ENCODE measurements around the gene TEX264. TPM values are rescaled to one million over a fixed set of nuclear protein-coding genes. Genes with fewer than 3 reads are reported as not detected.

The TEX264 gene
- polyA plus RNA-seq, 3 donors: 58.3 to 108 (median 80.8) TPM

DNA sequence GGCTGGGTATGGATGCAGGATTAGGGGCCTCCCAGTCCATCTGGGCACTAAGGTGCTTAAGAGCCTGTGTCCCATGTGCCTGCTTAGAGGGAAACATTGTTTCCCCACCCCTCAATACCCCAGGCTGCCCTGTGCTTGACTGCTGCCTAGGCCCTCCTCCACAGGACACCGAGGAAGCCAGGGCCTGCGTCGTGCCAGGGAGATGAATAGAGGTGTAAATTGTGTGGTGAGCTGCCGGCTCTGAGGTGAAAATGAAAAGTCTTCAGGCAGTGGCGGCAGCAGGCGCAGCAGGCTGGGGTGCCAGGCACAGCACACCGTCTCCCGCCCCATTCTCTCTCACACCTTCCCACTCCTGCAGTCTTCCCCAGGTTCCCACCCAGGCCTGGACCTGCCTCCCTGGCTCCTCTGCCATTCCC, 21.9 kb downstream of the TEX264 start:
- TF ChIP-seq, protein P1, sequence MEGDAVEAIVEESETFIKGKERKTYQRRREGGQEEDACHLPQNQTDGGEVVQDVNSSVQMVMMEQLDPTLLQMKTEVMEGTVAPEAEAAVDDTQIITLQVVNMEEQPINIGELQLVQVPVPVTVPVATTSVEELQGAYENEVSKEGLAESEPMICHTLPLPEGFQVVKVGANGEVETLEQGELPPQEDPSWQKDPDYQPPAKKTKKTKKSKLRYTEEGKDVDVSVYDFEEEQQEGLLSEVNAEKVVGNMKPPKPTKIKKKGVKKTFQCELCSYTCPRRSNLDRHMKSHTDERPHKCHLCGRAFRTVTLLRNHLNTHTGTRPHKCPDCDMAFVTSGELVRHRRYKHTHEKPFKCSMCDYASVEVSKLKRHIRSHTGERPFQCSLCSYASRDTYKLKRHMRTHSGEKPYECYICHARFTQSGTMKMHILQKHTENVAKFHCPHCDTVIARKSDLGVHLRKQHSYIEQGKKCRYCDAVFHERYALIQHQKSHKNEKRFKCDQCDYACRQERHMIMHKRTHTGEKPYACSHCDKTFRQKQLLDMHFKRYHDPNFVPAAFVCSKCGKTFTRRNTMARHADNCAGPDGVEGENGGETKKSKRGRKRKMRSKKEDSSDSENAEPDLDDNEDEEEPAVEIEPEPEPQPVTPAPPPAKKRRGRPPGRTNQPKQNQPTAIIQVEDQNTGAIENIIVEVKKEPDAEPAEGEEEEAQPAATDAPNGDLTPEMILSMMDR (IDR thresholded peaks at IDR 0.05): no peak
- DNase-seq: no peak
- Mint-ChIP-seq H3K36me3 (peaks cover 77 to 96% of the 10 kb centered on the region in 2 donors), H3K27ac (no peak overlapping the region), H3K4me1 (peaks cover 4% of the 10 kb centered on the region), H3K9me3 (no peaks in the 10 kb centered on the region), H3K4me3 (no peak overlapping the region), H3K27me3 (ENCODE audit: low read depth in 3 of 3) (peaks cover 0 to 2% (median 0%) of the 10 kb centered on the region in 3 donors)
- no peak overlapping the region for H3K9ac ChIP-seq (ENCODE audit: insufficient read depth, low read length, poor library complexity, severe bottlenecking)
- no peak overlapping the region for H2AFZ ChIP-seq (ENCODE audit: insufficient read depth, low read depth, low read length, poor library complexity, severe bottlenecking)
- no peak overlapping the region for H3K4me2 ChIP-seq (replicated peaks; ENCODE audit: extremely low read depth, low read length, poor library complexity, severe bottlenecking)
- no peaks in the 10 kb centered on the region for H3K9me3 ChIP-seq (replicated peaks in 1 of 2; ENCODE audit: control insufficient read depth in 1 of 2, insufficient read depth in 1 of 2, low read length in 2 of 2)
- H4K20me1 ChIP-seq (ENCODE audit: insufficient read depth, low read length): peaks cover 62% of the 10 kb centered on the region
- H3K4me3 ChIP-seq (replicated peaks in 1 of 3; ENCODE audit: low read depth in 2 of 3, low read length in 3 of 3): no peak overlapping the region
- peaks cover 72 to 100% of the 10 kb centered on the region in 2 donors for H3K36me3 ChIP-seq (replicated peaks in 1 of 2; ENCODE audit: control insufficient read depth in 1 of 2, insufficient read depth in 2 of 2, low read length in 2 of 2)
- WGBS (ENCODE audit: insufficient coverage): 100% methylated on average over 2 of the region's 8 CpGs
- no peaks in the 10 kb centered on the region for H3K27me3 ChIP-seq (ENCODE audit: control insufficient read depth in 2 of 2, insufficient read depth in 2 of 2, low read length in 2 of 2)
- intact Hi-C loops (cut with micrococcal nuclease): no loop called here
- H3K79me2 ChIP-seq (ENCODE audit: insufficient read depth, low read length): peaks cover 2% of the 10 kb centered on the region
- H3K4me1 ChIP-seq (ENCODE audit: control insufficient read depth in 1 of 2, insufficient read depth in 2 of 2, low read length in 2 of 2): no peaks in the 10 kb centered on the region
- H3K27ac ChIP-seq (ENCODE audit: low read depth in 1 of 2, low read length in 2 of 2): no peak overlapping the region

DNA sequence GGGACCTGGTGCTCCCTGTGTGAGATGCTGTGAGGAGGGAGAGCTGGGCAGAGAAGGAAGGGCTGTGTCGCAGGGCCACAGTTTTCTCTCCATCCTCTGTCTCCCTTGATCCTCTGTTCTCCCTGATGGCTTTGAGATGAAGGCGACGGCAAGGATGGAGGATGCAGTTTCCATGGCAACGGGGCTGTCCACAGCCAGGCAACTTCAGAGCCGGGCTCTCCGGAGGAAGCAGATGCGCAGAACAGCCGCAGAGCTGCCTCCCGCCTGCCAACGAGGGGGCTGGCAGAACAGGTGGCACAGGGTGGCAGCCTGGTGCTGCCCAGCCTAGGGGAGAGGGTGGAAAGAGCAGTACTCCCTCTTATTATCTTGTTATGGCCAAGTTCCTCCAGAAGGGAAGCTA, 25.9 kb downstream of the TEX264 start:
- Histone ChIP-seq H3K4me1 (ENCODE audit: control insufficient read depth in 1 of 2, insufficient read depth in 2 of 2, low read length in 2 of 2) (no peaks in the 10 kb centered on the region), H4K20me1 (ENCODE audit: insufficient read depth, low read length) (peaks cover 55% of the 10 kb centered on the region), H3K36me3 (replicated peaks in 1 of 2; ENCODE audit: control insufficient read depth in 1 of 2, insufficient read depth in 2 of 2, low read length in 2 of 2) (peaks cover 83 to 100% of the 10 kb centered on the region in 2 donors), H3K9ac (ENCODE audit: insufficient read depth, low read length, poor library complexity, severe bottlenecking) (no peak overlapping the region), H3K4me3 (replicated peaks in 1 of 3; ENCODE audit: low read depth in 2 of 3, low read length in 3 of 3) (no peak overlapping the region), H3K79me2 (ENCODE audit: insufficient read depth, low read length) (peaks cover 2% of the 10 kb centered on the region), H3K4me2 (replicated peaks; ENCODE audit: extremely low read depth, low read length, poor library complexity, severe bottlenecking) (no peak overlapping the region), H3K9me3 (replicated peaks in 1 of 2; ENCODE audit: control insufficient read depth in 1 of 2, insufficient read depth in 1 of 2, low read length in 2 of 2) (no peaks in the 10 kb centered on the region), H3K27ac (ENCODE audit: low read depth in 1 of 2, low read length in 2 of 2) (no peak overlapping the region), H2AFZ (ENCODE audit: insufficient read depth, low read depth, low read length, poor library complexity, severe bottlenecking) (no peak overlapping the region), H3K27me3 (ENCODE audit: control insufficient read depth in 2 of 2, insufficient read depth in 2 of 2, low read length in 2 of 2) (no peaks in the 10 kb centered on the region)
- Mint-ChIP-seq H3K9me3 (no peaks in the 10 kb centered on the region), H3K27ac (peak overlapping the region in 1 of 7 donors; percentile 50), H3K36me3 (peaks cover 86 to 96% of the 10 kb centered on the region in 2 donors), H3K4me3 (no peak overlapping the region), H3K4me1 (no peaks in the 10 kb centered on the region), H3K27me3 (ENCODE audit: low read depth in 3 of 3) (peaks cover 0 to 2% (median 0%) of the 10 kb centered on the region in 3 donors)
- no peak for DNase-seq
- intact Hi-C loops (cut with micrococcal nuclease): no loop called here
- WGBS (ENCODE audit: insufficient coverage): 95% methylated on average over 9 of the region's 10 CpGs
- TF ChIP-seq, protein P1 (IDR thresholded peaks at IDR 0.05): no peak
